ENCODE measurements around the gene CDH10.

CDH10 gene

DNA sequence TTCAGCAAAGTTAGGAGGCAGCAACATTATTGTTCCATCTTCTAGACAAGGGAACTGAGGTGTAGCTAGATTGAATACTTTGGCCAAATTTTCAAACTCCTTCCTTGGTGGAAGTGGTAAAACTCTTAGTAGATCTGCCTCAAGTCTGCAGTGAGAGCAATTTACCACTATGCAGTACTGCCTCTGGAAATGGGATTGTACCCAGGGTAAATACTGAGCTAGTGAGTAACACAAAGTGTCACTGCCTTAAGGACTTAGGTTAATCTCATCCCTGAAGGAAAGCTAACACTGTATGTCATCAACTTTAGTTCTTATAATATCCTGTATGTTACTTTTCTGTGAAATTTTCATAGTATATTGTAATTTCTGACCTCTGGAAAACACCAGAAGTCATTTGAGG is 13.9 kb downstream of the CDH10 start:
- H3K4me3 ChIP-seq (ENCODE audit: low read length), result no peak overlapping the region
- TF ChIP-seq, protein P1, sequence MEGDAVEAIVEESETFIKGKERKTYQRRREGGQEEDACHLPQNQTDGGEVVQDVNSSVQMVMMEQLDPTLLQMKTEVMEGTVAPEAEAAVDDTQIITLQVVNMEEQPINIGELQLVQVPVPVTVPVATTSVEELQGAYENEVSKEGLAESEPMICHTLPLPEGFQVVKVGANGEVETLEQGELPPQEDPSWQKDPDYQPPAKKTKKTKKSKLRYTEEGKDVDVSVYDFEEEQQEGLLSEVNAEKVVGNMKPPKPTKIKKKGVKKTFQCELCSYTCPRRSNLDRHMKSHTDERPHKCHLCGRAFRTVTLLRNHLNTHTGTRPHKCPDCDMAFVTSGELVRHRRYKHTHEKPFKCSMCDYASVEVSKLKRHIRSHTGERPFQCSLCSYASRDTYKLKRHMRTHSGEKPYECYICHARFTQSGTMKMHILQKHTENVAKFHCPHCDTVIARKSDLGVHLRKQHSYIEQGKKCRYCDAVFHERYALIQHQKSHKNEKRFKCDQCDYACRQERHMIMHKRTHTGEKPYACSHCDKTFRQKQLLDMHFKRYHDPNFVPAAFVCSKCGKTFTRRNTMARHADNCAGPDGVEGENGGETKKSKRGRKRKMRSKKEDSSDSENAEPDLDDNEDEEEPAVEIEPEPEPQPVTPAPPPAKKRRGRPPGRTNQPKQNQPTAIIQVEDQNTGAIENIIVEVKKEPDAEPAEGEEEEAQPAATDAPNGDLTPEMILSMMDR (conservative IDR thresholded peaks at IDR 0.05; ENCODE audit: low read length), result no peak
- no peak for DNase-seq (ENCODE audit: low read depth)

DNA sequence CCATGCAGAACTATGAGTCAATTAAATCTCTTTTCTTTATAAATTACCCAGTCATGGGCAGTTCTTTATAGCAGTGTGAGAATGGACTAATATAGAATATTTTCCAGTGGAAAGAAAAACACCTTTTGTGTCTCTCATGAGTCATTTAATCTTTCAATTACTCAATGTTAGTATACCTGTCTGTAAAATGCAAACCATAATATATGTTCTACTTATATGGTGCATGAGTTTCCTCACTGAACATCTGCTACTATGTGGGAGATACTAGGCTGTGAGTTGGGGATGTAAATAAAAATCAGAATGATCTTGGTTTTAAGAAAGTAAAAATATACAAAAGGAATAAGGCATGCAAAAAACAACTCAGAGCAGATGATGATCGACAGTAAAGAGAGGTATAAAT is 15.0 kb downstream of the CDH10 start:
- TF ChIP-seq, protein P1 (conservative IDR thresholded peaks at IDR 0.05; ENCODE audit: low read length), result no peak
- DNase-seq (ENCODE audit: low read depth), result no peak
- H3K4me3 ChIP-seq (ENCODE audit: low read length), result no peak overlapping the region

DNA sequence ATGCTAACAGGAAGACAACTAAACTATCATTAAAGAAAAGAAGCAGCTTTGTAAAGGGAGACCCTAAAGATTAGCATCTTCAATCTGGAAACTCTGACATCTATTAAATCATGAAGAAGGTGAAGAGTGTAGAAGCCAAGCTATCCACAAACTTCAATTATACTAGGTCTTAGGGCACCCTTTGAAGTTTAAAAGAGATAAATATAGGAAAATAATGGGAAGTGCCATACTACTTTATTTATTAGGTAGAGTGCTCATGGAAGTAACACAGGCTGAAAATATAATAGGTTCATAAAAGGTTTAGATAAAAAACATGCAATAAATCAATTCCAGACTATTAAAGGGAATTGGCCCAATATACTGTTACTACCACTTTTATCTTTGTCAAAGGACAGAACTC is 19.9 kb downstream of the CDH10 start:
- H3K4me3 ChIP-seq (ENCODE audit: low read length), result no peak overlapping the region
- no peak for DNase-seq (ENCODE audit: low read depth)
- TF ChIP-seq, protein P1 (conservative IDR thresholded peaks at IDR 0.05; ENCODE audit: low read length), result no peak

DNA sequence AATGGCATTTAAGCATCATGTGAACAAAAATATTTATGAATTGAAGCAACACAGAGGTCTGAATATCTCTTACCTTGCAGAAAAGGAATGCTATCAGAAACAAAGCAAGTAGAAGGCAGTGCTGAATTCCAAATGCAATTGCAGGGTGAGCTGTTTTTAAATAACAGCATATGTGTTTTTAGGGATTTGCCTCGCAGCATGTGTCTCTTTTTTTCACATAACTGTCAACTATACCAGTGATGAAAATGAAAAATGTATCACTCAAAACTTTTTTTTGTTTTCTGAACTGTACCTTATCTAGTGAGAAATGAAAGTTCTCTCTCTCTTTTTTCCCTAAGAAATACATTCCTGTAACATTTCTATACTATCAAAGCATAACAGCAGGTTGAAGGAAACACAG is 21.2 kb downstream of the CDH10 start:
- peak; percentile 1 for DNase-seq (ENCODE audit: low read depth)
- H3K4me3 ChIP-seq (ENCODE audit: low read length), result no peak overlapping the region
- TF ChIP-seq, protein P1 (conservative IDR thresholded peaks at IDR 0.05; ENCODE audit: low read length), result no peak

DNA sequence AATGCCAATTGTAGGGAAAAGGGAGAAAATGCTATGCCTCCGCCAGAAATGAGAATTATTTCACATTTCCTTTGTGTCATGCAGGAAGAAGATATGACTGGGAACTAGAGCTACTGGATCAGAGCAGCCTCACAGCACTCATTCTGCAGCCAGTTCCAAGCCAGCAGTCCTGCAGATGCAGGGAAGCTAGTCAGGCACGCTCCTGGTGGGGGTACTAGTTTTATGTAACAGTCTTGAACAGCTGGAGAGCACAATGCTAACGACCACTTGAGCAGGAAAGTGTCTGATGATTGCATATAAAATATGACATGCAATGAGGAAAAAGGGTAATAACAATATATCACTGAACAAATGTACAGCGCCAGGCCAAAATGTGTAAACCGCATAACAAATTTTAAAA is 21.7 kb downstream of the CDH10 start:
- TF ChIP-seq, protein P1 (conservative IDR thresholded peaks at IDR 0.05; ENCODE audit: low read length), result no peak
- DNase-seq (ENCODE audit: low read depth), result peak; percentile 34
- H3K4me3 ChIP-seq (ENCODE audit: low read length), result no peak overlapping the region

DNA sequence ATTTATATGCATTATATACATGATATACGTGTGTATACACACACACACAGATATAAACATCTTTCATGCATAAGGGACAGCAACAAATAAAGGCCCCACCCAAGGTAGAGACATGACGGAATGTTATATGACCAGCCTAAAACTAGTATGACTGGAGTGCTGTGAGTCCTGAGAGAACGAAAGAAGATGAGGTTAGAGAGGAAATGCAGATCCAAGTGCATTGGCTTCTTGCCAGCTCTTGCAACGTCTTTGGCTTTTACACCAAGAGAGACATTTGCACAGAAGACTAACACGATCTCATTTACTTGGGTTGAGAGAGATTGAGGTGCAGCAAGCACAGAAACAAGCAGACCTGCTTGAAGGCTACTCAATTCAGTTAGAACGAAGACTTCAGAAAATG is 23.0 kb downstream of the CDH10 start:
- no peak overlapping the region for H3K4me3 ChIP-seq (ENCODE audit: low read length)
- TF ChIP-seq, protein P1 (conservative IDR thresholded peaks at IDR 0.05; ENCODE audit: low read length), result no peak
- peak; percentile 35 for DNase-seq (ENCODE audit: low read depth)

DNA sequence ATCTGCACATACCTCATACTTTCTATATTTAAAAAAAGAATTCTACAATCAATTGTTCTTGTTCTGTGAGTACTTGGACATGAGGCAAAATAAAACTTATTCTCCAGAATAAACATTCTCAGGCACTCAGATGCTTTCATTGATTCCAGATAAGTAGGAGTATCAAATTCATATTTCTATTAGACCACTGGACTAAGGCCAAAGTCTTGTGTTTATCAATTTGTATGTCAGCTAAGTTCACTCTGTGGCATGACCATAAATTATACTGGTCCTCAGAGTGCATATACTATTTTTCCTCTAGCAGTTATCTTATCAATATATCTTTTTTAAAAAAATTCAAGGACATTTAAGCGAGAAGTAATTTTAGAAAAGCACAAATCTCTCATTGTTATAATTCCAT is 28.2 kb downstream of the CDH10 start:
- H3K4me3 ChIP-seq (ENCODE audit: low read length), result no peak overlapping the region
- TF ChIP-seq, protein P1 (conservative IDR thresholded peaks at IDR 0.05; ENCODE audit: low read length), result no peak
- DNase-seq (ENCODE audit: low read depth), result no peak
